Fibroblast of villous mesenchyme (primary cell): ENCODE results near the gene HIVEP3. TPM values are rescaled to one million over a fixed set of nuclear protein-coding genes. Genes with fewer than 3 reads are reported as not detected.

Experiments
- DNase-seq: peaks from one replicate; pipeline ENCODE4 v3.0.0-alpha.2; 2010; ENCODE audit warnings: low read depth
- H3K4me3 ChIP-seq: 2 replicates; pipeline ENCODE4 v1.5.1; 2011; ENCODE audit warnings: low read depth, mild to moderate bottlenecking, low read length
- total RNA-seq: library from RNA; depleted of rRNA; stranded (reverse); fragments of >200 nt; gene quantifications from 2 replicates; pipeline ENCODE4 v1.2.3, GENCODE V29; 2012
- TF ChIP-seq, protein P1 (sequence below): IDR thresholded peaks from 2 replicates; pipeline ENCODE4 v1.5.1; 2012; ENCODE audit warnings: low read depth, mild to moderate bottlenecking, low read length; ENCODE audit not compliant: insufficient read depth

The HIVEP3 gene
- total RNA-seq, 1 donor: 0.86 TPM

- H3K4me3 ChIP-seq: no peak overlapping the region
- TF ChIP-seq, protein P1, sequence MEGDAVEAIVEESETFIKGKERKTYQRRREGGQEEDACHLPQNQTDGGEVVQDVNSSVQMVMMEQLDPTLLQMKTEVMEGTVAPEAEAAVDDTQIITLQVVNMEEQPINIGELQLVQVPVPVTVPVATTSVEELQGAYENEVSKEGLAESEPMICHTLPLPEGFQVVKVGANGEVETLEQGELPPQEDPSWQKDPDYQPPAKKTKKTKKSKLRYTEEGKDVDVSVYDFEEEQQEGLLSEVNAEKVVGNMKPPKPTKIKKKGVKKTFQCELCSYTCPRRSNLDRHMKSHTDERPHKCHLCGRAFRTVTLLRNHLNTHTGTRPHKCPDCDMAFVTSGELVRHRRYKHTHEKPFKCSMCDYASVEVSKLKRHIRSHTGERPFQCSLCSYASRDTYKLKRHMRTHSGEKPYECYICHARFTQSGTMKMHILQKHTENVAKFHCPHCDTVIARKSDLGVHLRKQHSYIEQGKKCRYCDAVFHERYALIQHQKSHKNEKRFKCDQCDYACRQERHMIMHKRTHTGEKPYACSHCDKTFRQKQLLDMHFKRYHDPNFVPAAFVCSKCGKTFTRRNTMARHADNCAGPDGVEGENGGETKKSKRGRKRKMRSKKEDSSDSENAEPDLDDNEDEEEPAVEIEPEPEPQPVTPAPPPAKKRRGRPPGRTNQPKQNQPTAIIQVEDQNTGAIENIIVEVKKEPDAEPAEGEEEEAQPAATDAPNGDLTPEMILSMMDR: no peak
- peak; percentile 96 for DNase-seq
These were observed 106.3 kb downstream of the HIVEP3 start for GRCh38 chr1:41812453-41812852.

GRCh38 chr1:41812051-41812450 lies 106.7 kb downstream of the HIVEP3 start:
- H3K4me3 ChIP-seq: no peak overlapping the region
- DNase-seq: peak; percentile 85
- TF ChIP-seq, protein P1: peak; percentile 88

GRCh38 chr1:41811051-41811795 lies 107.5 kb downstream of the HIVEP3 start:
- TF ChIP-seq, protein P1: peak; percentile 5
- H3K4me3 ChIP-seq: no peak overlapping the region
- peak; percentile 65 for DNase-seq

- TF ChIP-seq, protein P1: no peak
- peak; percentile 67 for DNase-seq
- no peak overlapping the region for H3K4me3 ChIP-seq
These were observed 108.3 kb downstream of the HIVEP3 start for GRCh38 chr1:41810446-41810845.

DNA sequence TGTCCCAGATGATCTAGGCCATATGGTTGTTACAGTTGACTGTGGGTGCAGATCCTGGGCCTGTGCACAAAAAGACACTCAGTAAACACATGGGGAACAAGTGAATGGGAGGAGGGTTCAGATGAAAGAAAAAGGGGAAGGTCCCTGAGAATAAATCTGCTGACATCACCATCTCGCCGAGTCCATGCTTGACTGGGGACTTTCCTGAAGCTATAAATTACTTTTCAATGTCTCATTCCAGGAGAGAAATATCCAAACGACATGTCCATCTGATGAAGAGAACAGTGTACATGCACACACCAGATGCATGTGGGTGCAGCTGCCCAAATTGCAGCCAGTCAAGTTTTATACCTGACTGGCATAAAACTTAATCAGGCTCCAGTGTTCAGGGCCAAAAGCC lies 109.0 kb downstream of the HIVEP3 start:
- H3K4me3 ChIP-seq: no peak overlapping the region
- DNase-seq: no peak
- TF ChIP-seq, protein P1: no peak

GRCh38 chr1:41807390-41807789 lies 111.3 kb downstream of the HIVEP3 start:
- TF ChIP-seq, protein P1: no peak
- no peak for DNase-seq
- H3K4me3 ChIP-seq: no peak overlapping the region
